Left cardiac atrium (tissue), 4 donors: Measurements from ENCODE around the gene PITRM1. TPM values are rescaled to one million over a fixed set of nuclear protein-coding genes. Genes with fewer than 3 reads are reported as not detected.
"Not testable (repeated sequence)": the region's sequence is repeated elsewhere in the genome, so short reads cannot be mapped to it uniquely, and the experiment has no call there.

Experiments
- ATAC-seq, 2 donors: fragments of 200-7000 bp; cut with Tn5 transposase; one replicate each; pipeline ENCODE4 v1.9.1; 2020; ENCODE audit warnings: mild to moderate bottlenecking in 2 of 2, moderate library complexity in 2 of 2
- DNase-seq: peaks from one replicate; pipeline ENCODE4 v3.0.0-alpha.2; 2020
- intact Hi-C, 2 donors: fragments of 100-400 bp; cut with DNase I; formaldehyde crosslinking; loops; one replicate each; pipeline versions ENCODE4 v1.14.1 to v1.15.1; 2022 to 2023
- total RNA-seq, 2 donors: library from RNA; stranded (reverse); fragmentation: NEBNext Ultra II Directional; extraction: Animal tissue kit (Norgen Biotek cat#: 25700); gene quantifications; one replicate each; pipeline ENCODE4 v1.2.1, GENCODE V29; 2021
- donor health status: DM: no; HTN: yes; CAD: no.
- donor health status: DM: no; HTN: yes; CAD: no; lungs with severe emphysema.
- donor health status: DM: yes; HTN: yes; CAD: no.
- donor health status: Dilated cardiomyopathy.

Gene PITRM1
- total RNA-seq, 2 donors from 2014 or later = 59.1 to 71.6 TPM

GRCh38 chr10:3108575-3109105, 63.9 kb downstream of the PITRM1 start:
- DNase-seq (no peak), ATAC-seq (no peak)
- intact Hi-C loops = no loop called here

GRCh38 chr10:3108033-3108432, 64.5 kb downstream of the PITRM1 start:
- DNase-seq = no peak
- ATAC-seq = no peak
- intact Hi-C loops = no loop called here

- DNase-seq (peak; percentile 84), ATAC-seq (peak; percentile 85 to 90)
- intact Hi-C loops = no loop called here
Observed at GRCh38 chr10:3107426-3107961, 65.1 kb downstream of the PITRM1 start.

GRCh38 chr10:3106928-3107425, 65.6 kb downstream of the PITRM1 start:
- DNase-seq = no peak

GRCh38 chr10:3106328-3106727, 66.3 kb downstream of the PITRM1 start:
- ATAC-seq, intact Hi-C loops, DNase-seq: not testable (repeated sequence)

More at GRCh38 chr10:3106928-3107425, 65.6 kb downstream of the PITRM1 start:
- no peak for ATAC-seq
- intact Hi-C loops = no loop called here

- intact Hi-C loops = no loop called here
- DNase-seq = no peak
- ATAC-seq = no peak
Observed at GRCh38 chr10:3105905-3106304, 66.7 kb downstream of the PITRM1 start.

- DNase-seq = no peak
- intact Hi-C loops = no loop called here
Observed at GRCh38 chr10:3105166-3105565, 67.4 kb downstream of the PITRM1 start.

GRCh38 chr10:3104251-3104918, 68.2 kb downstream of the PITRM1 start:
- intact Hi-C loops = no loop called here
- ATAC-seq (peak; percentile 46 to 58), DNase-seq (peak; percentile 72)

More at GRCh38 chr10:3105166-3105565, 67.4 kb downstream of the PITRM1 start:
- ATAC-seq = no peak

- ATAC-seq = no peak
- DNase-seq = no peak
- intact Hi-C loops = no loop called here
Observed at GRCh38 chr10:3103646-3104045, 68.9 kb downstream of the PITRM1 start.

- intact Hi-C loops = no loop called here
- ATAC-seq = no peak
- DNase-seq = no peak
Observed at GRCh38 chr10:3102720-3103427, 69.7 kb downstream of the PITRM1 start.

GRCh38 chr10:3100856-3101640, 71.5 kb downstream of the PITRM1 start:
- intact Hi-C loops = no loop called here
- DNase-seq (no peak), ATAC-seq (no peak)

GRCh38 chr10:3100093-3100792, 72.3 kb downstream of the PITRM1 start:
- intact Hi-C loops = no loop called here
- ATAC-seq (no peak), DNase-seq (no peak)

GRCh38 chr10:3099291-3100092, 73.1 kb downstream of the PITRM1 start:
- ATAC-seq (peak in 1 of 2 donors; percentile 25), DNase-seq (no peak)
- intact Hi-C loops = no loop called here

GRCh38 chr10:3098689-3099088, 73.9 kb downstream of the PITRM1 start:
- ATAC-seq (no peak), DNase-seq (no peak)
- intact Hi-C loops = no loop called here

- no peak for ATAC-seq
- intact Hi-C loops = no loop called here
- DNase-seq = no peak
Observed at GRCh38 chr10:3097160-3097559, 75.4 kb downstream of the PITRM1 start.

GRCh38 chr10:3096149-3096548, 76.4 kb downstream of the PITRM1 start:
- intact Hi-C loops = no loop called here
- no peak for ATAC-seq
- no peak for DNase-seq

- intact Hi-C loops = no loop called here
- DNase-seq = no peak
- peak; percentile 48 to 79 for ATAC-seq
Observed at GRCh38 chr10:3095373-3096139, 77.0 kb downstream of the PITRM1 start.
